SK-N-MC (cell line): Measurements from ENCODE around the gene EPB41L1.

ENCODE experiments used
- EZH2 ChIP-seq: fragments of 200-600 bp; sonication (generic); IDR thresholded peaks from one replicate; pipeline ENCODE4 v1.6.1; 2017; ENCODE audit warnings: antibody characterized with exemption
- POLR2AphosphoS5 ChIP-seq: IDR thresholded peaks from 2 replicates; pipeline ENCODE4 v1.6.1; 2012; ENCODE audit warnings: mild to moderate bottlenecking, low read depth, low read length, borderline replicate concordance

GRCh38 chr20:36116807-36117441, 37.6 kb upstream of the EPB41L1 start:
- TF ChIP-seq POLR2AphosphoS5 (no peak), EZH2 (no peak)
